ENCODE data around the gene MBTPS1. TPM values are rescaled to one million over a fixed set of nuclear protein-coding genes. Genes with fewer than 3 reads are reported as not detected.
A peak's percentile ranks its signal among the peaks of the same experiment; 100 is the strongest.

The MBTPS1 gene
- total and polyA plus RNA-seq, 3 donors from 2014 or later, result 59.0 to 122 (median 104) TPM

DNA sequence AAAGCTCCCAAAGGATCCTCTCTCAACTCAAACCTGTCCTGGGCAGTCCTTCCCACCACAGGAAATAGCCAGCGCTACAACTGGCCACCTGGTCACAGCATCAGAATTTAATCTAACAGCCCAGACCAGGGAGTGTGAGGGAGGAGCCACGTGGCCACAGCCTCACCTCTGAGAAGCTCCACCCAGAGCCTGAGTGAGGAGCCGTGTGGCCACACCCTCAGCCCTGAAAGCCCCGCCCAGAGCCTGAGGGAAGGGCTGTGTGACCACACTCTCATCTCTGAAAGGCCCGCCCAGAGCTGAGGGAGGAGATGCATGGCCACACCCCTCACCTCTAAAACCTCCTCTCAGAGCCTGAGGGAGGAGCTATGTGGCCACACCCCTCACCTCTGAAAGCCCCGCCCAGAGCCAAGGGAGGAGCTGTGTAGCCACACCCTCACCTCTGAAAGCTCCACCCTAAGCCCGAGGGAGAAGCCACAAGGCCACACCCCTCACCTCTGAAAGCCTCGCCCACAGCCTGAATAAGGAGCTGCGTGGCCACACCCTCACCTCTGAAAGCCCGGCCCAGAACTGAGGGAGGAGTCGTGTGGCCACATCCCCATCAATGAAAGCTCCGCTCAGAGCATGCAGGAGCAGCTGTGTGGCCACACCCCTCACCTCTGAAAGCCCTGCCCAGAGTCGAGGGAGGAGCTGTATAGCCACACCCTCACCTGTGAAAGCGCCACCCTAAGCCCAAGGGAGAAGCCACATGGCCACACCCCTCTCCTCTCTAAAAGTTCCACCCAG, 102.8 kb downstream of the MBTPS1 start:
- no peak overlapping the region for H3K27ac ChIP-seq
- no peaks in the 10 kb centered on the region for H3K4me1 ChIP-seq
- no peaks in the 10 kb centered on the region for H3K9me3 ChIP-seq
- TF ChIP-seq POLR2A (IDR thresholded peaks at IDR 0.05), result no peak
- TF ChIP-seq, protein P1, sequence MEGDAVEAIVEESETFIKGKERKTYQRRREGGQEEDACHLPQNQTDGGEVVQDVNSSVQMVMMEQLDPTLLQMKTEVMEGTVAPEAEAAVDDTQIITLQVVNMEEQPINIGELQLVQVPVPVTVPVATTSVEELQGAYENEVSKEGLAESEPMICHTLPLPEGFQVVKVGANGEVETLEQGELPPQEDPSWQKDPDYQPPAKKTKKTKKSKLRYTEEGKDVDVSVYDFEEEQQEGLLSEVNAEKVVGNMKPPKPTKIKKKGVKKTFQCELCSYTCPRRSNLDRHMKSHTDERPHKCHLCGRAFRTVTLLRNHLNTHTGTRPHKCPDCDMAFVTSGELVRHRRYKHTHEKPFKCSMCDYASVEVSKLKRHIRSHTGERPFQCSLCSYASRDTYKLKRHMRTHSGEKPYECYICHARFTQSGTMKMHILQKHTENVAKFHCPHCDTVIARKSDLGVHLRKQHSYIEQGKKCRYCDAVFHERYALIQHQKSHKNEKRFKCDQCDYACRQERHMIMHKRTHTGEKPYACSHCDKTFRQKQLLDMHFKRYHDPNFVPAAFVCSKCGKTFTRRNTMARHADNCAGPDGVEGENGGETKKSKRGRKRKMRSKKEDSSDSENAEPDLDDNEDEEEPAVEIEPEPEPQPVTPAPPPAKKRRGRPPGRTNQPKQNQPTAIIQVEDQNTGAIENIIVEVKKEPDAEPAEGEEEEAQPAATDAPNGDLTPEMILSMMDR (IDR thresholded peaks at IDR 0.05), result no peak
- no peak overlapping the region for H3K4me3 ChIP-seq
- peak; percentile 81 for DNase-seq
- intact Hi-C loops (cut with DNase I; ENCODE audit: low total_unique reads), result no loop called here
- WGBS, 2 donors, result 11 to 21% methylated on average over 9 to 13 of the region's 14 CpGs
- H3K27me3 ChIP-seq, result no peaks in the 10 kb centered on the region
- H3K36me3 ChIP-seq (ENCODE audit: low read depth, missing control alignments), result no peaks in the 10 kb centered on the region

DNA sequence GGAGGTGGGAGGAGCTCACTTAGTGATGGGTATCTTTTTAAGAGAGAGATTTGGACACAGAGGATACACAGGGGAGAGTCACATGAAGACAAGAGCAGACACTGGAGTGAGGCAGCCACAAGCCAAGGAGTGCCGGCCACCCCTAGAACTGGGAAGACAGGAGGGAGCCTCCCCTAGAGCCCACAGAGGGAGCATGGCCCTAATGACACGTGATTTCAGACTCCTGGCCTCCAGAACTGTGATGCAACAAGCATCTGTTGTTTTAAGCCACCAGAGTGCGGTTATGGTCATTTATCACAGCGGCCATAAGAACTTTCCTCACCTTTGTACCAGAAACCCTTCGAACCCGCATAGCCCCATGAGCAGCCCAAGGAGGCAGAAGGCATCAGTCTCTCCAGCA, 107.5 kb downstream of the MBTPS1 start:
- Histone ChIP-seq H3K36me3 (ENCODE audit: low read depth, missing control alignments) (no peaks in the 10 kb centered on the region), H3K27me3 (no peaks in the 10 kb centered on the region), H3K27ac (no peak overlapping the region), H3K4me1 (no peaks in the 10 kb centered on the region), H3K9me3 (no peaks in the 10 kb centered on the region), H3K4me3 (no peak overlapping the region)
- 91 to 95% methylated on average over 6 of the region's 6 CpGs for WGBS, 2 donors
- intact Hi-C loops (cut with DNase I; ENCODE audit: low total_unique reads), result no loop called here
- TF ChIP-seq, protein P1 (IDR thresholded peaks at IDR 0.05), result no peak
- no peak for TF ChIP-seq POLR2A (IDR thresholded peaks at IDR 0.05)
- no peak for DNase-seq

DNA sequence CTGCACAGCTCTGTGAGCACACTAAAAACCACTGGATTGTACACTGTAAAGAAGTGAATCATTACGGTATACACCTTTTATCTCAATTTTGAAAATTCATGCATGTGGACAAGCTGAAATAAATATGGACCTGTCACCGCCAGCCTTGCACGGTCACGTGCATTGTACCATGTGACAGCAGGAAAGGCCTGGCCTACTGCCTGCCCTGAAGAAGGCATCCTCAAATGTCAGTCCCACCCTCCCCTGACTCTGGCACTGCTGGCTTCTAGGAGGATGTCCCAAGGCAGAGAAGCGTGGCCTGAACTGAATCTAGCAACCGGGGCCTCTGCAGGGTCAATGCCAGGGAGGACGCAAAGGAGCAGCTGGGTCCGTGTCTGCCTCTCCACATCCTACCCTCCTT, 108.8 kb downstream of the MBTPS1 start:
- WGBS, 2 donors, result 79 to 85% methylated on average over 8 of the region's 8 CpGs
- no peak overlapping the region for H3K4me3 ChIP-seq
- no peaks in the 10 kb centered on the region for H3K4me1 ChIP-seq
- intact Hi-C loops (cut with DNase I; ENCODE audit: low total_unique reads), result no loop called here
- TF ChIP-seq POLR2A (IDR thresholded peaks at IDR 0.05), result no peak
- TF ChIP-seq, protein P1 (IDR thresholded peaks at IDR 0.05), result no peak
- no peaks in the 10 kb centered on the region for H3K27me3 ChIP-seq
- no peak for DNase-seq
- H3K9me3 ChIP-seq, result no peaks in the 10 kb centered on the region
- no peaks in the 10 kb centered on the region for H3K36me3 ChIP-seq (ENCODE audit: low read depth, missing control alignments)
- H3K27ac ChIP-seq, result no peak overlapping the region

DNA sequence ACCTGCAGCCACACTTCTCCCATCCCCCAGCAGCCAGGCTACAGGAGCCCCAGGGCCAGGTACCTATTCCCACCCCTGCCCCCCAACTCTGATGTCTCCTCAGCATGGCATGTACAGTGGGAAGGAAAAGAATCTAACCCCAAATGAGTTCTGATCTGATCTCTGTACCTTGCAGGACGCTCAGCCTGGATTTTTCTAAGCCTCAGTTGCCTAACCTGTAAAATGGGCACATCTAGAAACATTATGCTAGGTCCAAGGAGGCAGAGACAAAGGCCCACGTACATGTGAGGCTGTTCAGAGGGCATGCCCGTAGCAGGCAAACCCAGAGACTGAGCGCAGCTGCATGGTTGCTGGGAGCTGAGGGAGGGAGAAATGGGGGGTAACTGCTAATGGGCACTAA, 109.2 kb downstream of the MBTPS1 start:
- Histone ChIP-seq H3K9me3 (no peaks in the 10 kb centered on the region), H3K27ac (no peak overlapping the region), H3K4me3 (no peak overlapping the region), H3K27me3 (no peaks in the 10 kb centered on the region), H3K36me3 (ENCODE audit: low read depth, missing control alignments) (no peaks in the 10 kb centered on the region), H3K4me1 (no peaks in the 10 kb centered on the region)
- no peak for TF ChIP-seq POLR2A (IDR thresholded peaks at IDR 0.05)
- TF ChIP-seq, protein P1 (IDR thresholded peaks at IDR 0.05), result no peak
- intact Hi-C loops (cut with DNase I; ENCODE audit: low total_unique reads), result no loop called here
- WGBS, 2 donors, result 78 to 87% methylated on average over 4 of the region's 4 CpGs
- DNase-seq, result no peak

DNA sequence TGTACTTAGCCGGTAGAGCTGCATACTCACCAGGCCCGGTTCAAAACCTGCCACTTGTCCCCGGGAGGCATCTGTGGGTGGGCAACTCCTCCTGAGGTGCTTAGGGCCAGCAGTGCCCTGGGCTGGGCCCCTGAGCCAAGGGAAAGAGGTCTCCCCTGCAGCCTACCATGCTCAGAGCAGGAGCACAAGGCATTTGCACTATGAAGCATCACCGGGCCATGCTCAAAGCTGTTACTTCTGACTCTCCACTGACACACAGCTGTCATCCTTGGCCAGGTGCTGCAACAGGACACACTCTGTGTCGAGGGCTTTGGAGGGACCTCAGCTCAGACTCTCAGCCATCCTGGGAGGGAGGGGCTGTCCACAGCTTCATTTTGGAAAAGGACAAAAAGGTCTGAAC, 111.4 kb downstream of the MBTPS1 start:
- 77 to 85% methylated on average over 5 of the region's 5 CpGs for WGBS, 2 donors
- intact Hi-C loops (cut with DNase I; ENCODE audit: low total_unique reads), result no loop called here
- TF ChIP-seq, protein P1 (IDR thresholded peaks at IDR 0.05), result no peak
- TF ChIP-seq POLR2A (IDR thresholded peaks at IDR 0.05), result no peak
- Histone ChIP-seq H3K4me1 (no peaks in the 10 kb centered on the region), H3K4me3 (no peak overlapping the region), H3K27ac (no peak overlapping the region), H3K36me3 (ENCODE audit: low read depth, missing control alignments) (no peaks in the 10 kb centered on the region), H3K27me3 (no peaks in the 10 kb centered on the region), H3K9me3 (no peaks in the 10 kb centered on the region)
- no peak for DNase-seq
